Liver (tissue), 3 donors: ENCODE data around the gene LCE1C.

Experiments
- ATF3 ChIP-seq: IDR thresholded peaks from 2 replicates; pipeline ENCODE4 v1.6.1; 2016; ENCODE audit warnings: antibody characterized with exemption
- CTCF ChIP-seq: fragments of 150-350 bp; IDR thresholded peaks from 2 replicates; pipeline ENCODE4 v1.5.1; 2017; ENCODE audit warnings: improper control_type of control experiment, low read depth, low read length; ENCODE audit not compliant: missing input control
- EGR1 ChIP-seq, 2 donors: IDR thresholded peaks; 2 replicates each; pipeline ENCODE4 v1.6.1; 2016 to 2018; ENCODE audit warnings: antibody characterized with exemption in 2 of 2, low read depth in 2 of 2
- GABPA ChIP-seq, 2 donors: IDR thresholded peaks in 1 of 2; conservative IDR thresholded peaks in 1 of 2; 2 replicates each; pipeline ENCODE4 v1.6.1; 2016; ENCODE audit warnings: antibody characterized with exemption in 2 of 2, mild to moderate bottlenecking in 1 of 2, moderate library complexity in 1 of 2
- JUND ChIP-seq, 2 donors: IDR thresholded peaks; 2 replicates each; pipeline ENCODE4 v1.6.1; 2016; ENCODE audit warnings: antibody characterized with exemption in 2 of 2
- MAX ChIP-seq: IDR thresholded peaks from 2 replicates; pipeline ENCODE4 v1.6.1; 2016; ENCODE audit warnings: antibody characterized with exemption
- NR2F2 ChIP-seq: IDR thresholded peaks from 2 replicates; pipeline ENCODE4 v1.6.1; 2016; ENCODE audit warnings: antibody characterized with exemption
- REST ChIP-seq: IDR thresholded peaks from 2 replicates; pipeline ENCODE4 v1.6.1; 2016; ENCODE audit warnings: antibody characterized with exemption, mild to moderate bottlenecking
- RXRA ChIP-seq, 2 donors: IDR thresholded peaks; 2 replicates each; pipeline ENCODE4 v1.6.1; 2017 to 2018; ENCODE audit warnings: antibody characterized with exemption in 2 of 2, mild to moderate bottlenecking in 1 of 2
- TAF1 ChIP-seq: conservative IDR thresholded peaks from 2 replicates; pipeline ENCODE4 v1.6.1; 2016; ENCODE audit warnings: antibody characterized with exemption, mild to moderate bottlenecking
- YY1 ChIP-seq: IDR thresholded peaks from 2 replicates; pipeline ENCODE4 v1.6.1; 2016; ENCODE audit warnings: antibody characterized with exemption, mild to moderate bottlenecking
- donor health status: healthy.
- donor health status: healthy.

- no peak for TF ChIP-seq YY1
- TF ChIP-seq ATF3, result no peak
- no peak for TF ChIP-seq CTCF
- no peak for TF ChIP-seq NR2F2
- no peak for TF ChIP-seq MAX
- TF ChIP-seq TAF1, result no peak
- no peak for TF ChIP-seq EGR1 (IDR thresholded peaks at IDR 0.05; ENCODE audit: low read depth in 2 of 2)
- TF ChIP-seq RXRA (IDR thresholded peaks at IDR 0.05), result no peak
- TF ChIP-seq GABPA (IDR thresholded peaks at IDR 0.05 in 1 of 2, conservative IDR thresholded peaks at IDR 0.05 in 1 of 2), result no peak
- TF ChIP-seq REST, result no peak
- TF ChIP-seq JUND (IDR thresholded peaks at IDR 0.05), result no peak
Observed at GRCh38 chr1:152795686-152796085, 10.8 kb downstream of the LCE1C start.
